Tibial artery (tissue), 4 donors: ENCODE results near the gene SMARCA4.

ENCODE experiments used
- DNase-seq, 2 donors: peaks; one replicate each; pipeline ENCODE4 v3.0.0-alpha.2; 2019
- H3K27ac ChIP-seq, 2 donors: fragments of 200-600 bp; sonication (generic) in 1 of 2; 1 replicate in 1 of 2; 2 replicates in 1 of 2; pipeline ENCODE4 v1.5.1; 2018 to 2019; ENCODE audit warnings: mild to moderate bottlenecking in 1 of 2
- H3K27me3 ChIP-seq, 2 donors: fragments of 200-600 bp; sonication (generic) in 1 of 2; one replicate each; pipeline versions ENCODE4 v1.5.1 to v1.6.0; 2016 to 2019
- H3K36me3 ChIP-seq, 3 donors: fragments of 200-600 bp; sonication (generic) in 2 of 3; one replicate each; pipeline ENCODE4 v1.5.1; 2016 to 2019; ENCODE audit warnings: mild to moderate bottlenecking in 2 of 3
- H3K4me1 ChIP-seq, 4 donors: fragments of 200-600 bp; sonication (generic) in 2 of 4; 1 replicate in 3 of 4; 2 replicates in 1 of 4; pipeline ENCODE4 v1.5.1; 2016 to 2019
- H3K4me3 ChIP-seq, 2 donors: fragments of 200-600 bp; sonication (generic) in 1 of 2; 1 replicate in 1 of 2; 2 replicates in 1 of 2; pipeline ENCODE4 v1.5.1; 2018 to 2019; ENCODE audit warnings: mild to moderate bottlenecking in 2 of 2
- H3K9me3 ChIP-seq, 3 donors: fragments of 200-600 bp; sonication (generic) in 1 of 3; one replicate each; pipeline ENCODE4 v1.5.1; 2016 to 2019
- intact Hi-C: fragments of 100-400 bp; cut with DNase I; formaldehyde crosslinking; loops from one replicate; pipeline ENCODE4 v1.15.0; 2023; ENCODE audit warnings: low total_unique reads
- TF ChIP-seq, protein P1 (sequence below), 2 experiments: fragments of 200-600 bp in 1 of 2; fragments of 450-650 bp in 1 of 2; IDR thresholded peaks; one replicate each; pipeline ENCODE4 v1.5.1; 2017 to 2019; ENCODE audit warnings: antibody characterized with exemption in 2 of 2, mild to moderate bottlenecking in 1 of 2, moderate library complexity in 1 of 2

Gene SMARCA4

DNA sequence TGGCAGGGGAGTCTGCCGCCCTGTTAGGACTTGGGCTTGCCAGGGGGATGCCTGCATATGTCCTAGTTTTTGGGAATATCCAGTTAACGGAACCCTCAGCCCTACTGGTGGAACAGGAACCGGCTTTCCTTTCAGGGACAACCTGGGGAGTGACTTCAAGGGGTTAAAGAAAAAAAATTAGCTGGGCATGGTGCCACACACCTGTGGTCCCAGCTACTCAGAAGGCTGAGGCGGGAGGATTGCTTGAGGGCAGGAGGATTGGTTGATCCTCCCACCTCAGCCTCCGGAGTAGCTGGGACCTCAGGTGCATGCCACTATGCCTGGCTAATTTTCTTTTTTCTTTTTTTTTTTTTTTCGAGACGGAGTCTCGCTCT, 150.9 kb downstream of the SMARCA4 start:
- no peaks in the 10 kb centered on the region for H3K4me1 ChIP-seq
- DNase-seq, result no peak
- no peaks in the 10 kb centered on the region for H3K9me3 ChIP-seq
- no peak overlapping the region for H3K27ac ChIP-seq
- no peak overlapping the region for H3K4me3 ChIP-seq
- TF ChIP-seq, protein P1, sequence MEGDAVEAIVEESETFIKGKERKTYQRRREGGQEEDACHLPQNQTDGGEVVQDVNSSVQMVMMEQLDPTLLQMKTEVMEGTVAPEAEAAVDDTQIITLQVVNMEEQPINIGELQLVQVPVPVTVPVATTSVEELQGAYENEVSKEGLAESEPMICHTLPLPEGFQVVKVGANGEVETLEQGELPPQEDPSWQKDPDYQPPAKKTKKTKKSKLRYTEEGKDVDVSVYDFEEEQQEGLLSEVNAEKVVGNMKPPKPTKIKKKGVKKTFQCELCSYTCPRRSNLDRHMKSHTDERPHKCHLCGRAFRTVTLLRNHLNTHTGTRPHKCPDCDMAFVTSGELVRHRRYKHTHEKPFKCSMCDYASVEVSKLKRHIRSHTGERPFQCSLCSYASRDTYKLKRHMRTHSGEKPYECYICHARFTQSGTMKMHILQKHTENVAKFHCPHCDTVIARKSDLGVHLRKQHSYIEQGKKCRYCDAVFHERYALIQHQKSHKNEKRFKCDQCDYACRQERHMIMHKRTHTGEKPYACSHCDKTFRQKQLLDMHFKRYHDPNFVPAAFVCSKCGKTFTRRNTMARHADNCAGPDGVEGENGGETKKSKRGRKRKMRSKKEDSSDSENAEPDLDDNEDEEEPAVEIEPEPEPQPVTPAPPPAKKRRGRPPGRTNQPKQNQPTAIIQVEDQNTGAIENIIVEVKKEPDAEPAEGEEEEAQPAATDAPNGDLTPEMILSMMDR (IDR thresholded peaks at IDR 0.05), result no peak
- H3K36me3 ChIP-seq, result peaks cover 19 to 99% (median 85%) of the 10 kb centered on the region in 3 donors
- intact Hi-C loops, result no loop called here
- no peaks in the 10 kb centered on the region for H3K27me3 ChIP-seq
